HEK293T (cell line): ENCODE results near the gene NCS1.

Experiments
- ARNT ChIP-seq: fragments of 450-650 bp; IDR thresholded peaks from 2 replicates; pipeline ENCODE4 v1.6.1; 2017; ENCODE audit warnings: mild to moderate bottlenecking
- BHLHE40 ChIP-seq: fragments of 450-650 bp; IDR thresholded peaks from 2 replicates; pipeline ENCODE4 v1.6.1; 2016; ENCODE audit warnings: mild to moderate bottlenecking, moderate library complexity, borderline replicate concordance
- CTBP1 ChIP-seq: fragments of 450-650 bp; IDR thresholded peaks from 2 replicates; pipeline ENCODE4 v1.6.1; 2016; ENCODE audit warnings: borderline replicate concordance
- ELF4 ChIP-seq: fragments of 450-650 bp; IDR thresholded peaks from 2 replicates; pipeline ENCODE4 v1.6.1; 2017; ENCODE audit warnings: antibody characterized with exemption
- FOXA1 ChIP-seq: fragments of 450-650 bp; IDR thresholded peaks from 2 replicates; pipeline ENCODE4 v1.6.1; 2016; ENCODE audit warnings: mild to moderate bottlenecking
- FOXK2 ChIP-seq: fragments of 450-650 bp; IDR thresholded peaks from 2 replicates; pipeline ENCODE4 v1.6.1; 2016; ENCODE audit warnings: mild to moderate bottlenecking
- FOXM1 ChIP-seq: fragments of 450-650 bp; IDR thresholded peaks from 2 replicates; pipeline ENCODE4 v1.6.1; 2017; ENCODE audit warnings: mild to moderate bottlenecking, borderline replicate concordance
- HDGF ChIP-seq: fragments of 450-650 bp; IDR thresholded peaks from 2 replicates; pipeline ENCODE4 v1.6.1; 2017; ENCODE audit warnings: antibody characterized with exemption, borderline replicate concordance
- LEF1 ChIP-seq: fragments of 450-650 bp; IDR thresholded peaks from 2 replicates; pipeline ENCODE4 v1.6.1; 2017; ENCODE audit warnings: mild to moderate bottlenecking, borderline replicate concordance
- NFRKB ChIP-seq: fragments of 450-650 bp; IDR thresholded peaks from 2 replicates; pipeline ENCODE4 v1.6.1; 2016; ENCODE audit warnings: mild to moderate bottlenecking, moderate library complexity
- SP1 ChIP-seq: fragments of 450-650 bp; IDR thresholded peaks from 2 replicates; pipeline ENCODE4 v1.6.1; 2017
- SUZ12 ChIP-seq: fragments of 450-650 bp; IDR thresholded peaks from 2 replicates; pipeline ENCODE4 v1.6.1; 2016; ENCODE audit warnings: mild to moderate bottlenecking
- TF ChIP-seq, protein P1 (sequence below): fragments of 450-650 bp; IDR thresholded peaks from 2 replicates; pipeline ENCODE4 v1.6.1; 2016

GRCh38 chr9:130255631-130256134 is 83.5 kb downstream of the NCS1 start:
- TF ChIP-seq BHLHE40 (no peak), SP1 (no peak), CTBP1 (no peak), HDGF (no peak), ELF4 (no peak), FOXK2 (no peak), LEF1 (no peak), ARNT (no peak), FOXM1 (no peak), SUZ12 (no peak), FOXA1 (no peak), NFRKB (no peak)
- TF ChIP-seq, protein P1, sequence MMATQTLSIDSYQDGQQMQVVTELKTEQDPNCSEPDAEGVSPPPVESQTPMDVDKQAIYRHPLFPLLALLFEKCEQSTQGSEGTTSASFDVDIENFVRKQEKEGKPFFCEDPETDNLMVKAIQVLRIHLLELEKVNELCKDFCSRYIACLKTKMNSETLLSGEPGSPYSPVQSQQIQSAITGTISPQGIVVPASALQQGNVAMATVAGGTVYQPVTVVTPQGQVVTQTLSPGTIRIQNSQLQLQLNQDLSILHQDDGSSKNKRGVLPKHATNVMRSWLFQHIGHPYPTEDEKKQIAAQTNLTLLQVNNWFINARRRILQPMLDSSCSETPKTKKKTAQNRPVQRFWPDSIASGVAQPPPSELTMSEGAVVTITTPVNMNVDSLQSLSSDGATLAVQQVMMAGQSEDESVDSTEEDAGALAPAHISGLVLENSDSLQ, result no peak
